ENCODE results near the gene SLC14A1. TPM values are rescaled to one million over a fixed set of nuclear protein-coding genes. Genes with fewer than 3 reads are reported as not detected.

The SLC14A1 gene
- total and polyA plus RNA-seq, 2 of the 13 experiments (the other 11 are each of a cell fraction or from before 2014, with no cell fraction given): not detected

DNA sequence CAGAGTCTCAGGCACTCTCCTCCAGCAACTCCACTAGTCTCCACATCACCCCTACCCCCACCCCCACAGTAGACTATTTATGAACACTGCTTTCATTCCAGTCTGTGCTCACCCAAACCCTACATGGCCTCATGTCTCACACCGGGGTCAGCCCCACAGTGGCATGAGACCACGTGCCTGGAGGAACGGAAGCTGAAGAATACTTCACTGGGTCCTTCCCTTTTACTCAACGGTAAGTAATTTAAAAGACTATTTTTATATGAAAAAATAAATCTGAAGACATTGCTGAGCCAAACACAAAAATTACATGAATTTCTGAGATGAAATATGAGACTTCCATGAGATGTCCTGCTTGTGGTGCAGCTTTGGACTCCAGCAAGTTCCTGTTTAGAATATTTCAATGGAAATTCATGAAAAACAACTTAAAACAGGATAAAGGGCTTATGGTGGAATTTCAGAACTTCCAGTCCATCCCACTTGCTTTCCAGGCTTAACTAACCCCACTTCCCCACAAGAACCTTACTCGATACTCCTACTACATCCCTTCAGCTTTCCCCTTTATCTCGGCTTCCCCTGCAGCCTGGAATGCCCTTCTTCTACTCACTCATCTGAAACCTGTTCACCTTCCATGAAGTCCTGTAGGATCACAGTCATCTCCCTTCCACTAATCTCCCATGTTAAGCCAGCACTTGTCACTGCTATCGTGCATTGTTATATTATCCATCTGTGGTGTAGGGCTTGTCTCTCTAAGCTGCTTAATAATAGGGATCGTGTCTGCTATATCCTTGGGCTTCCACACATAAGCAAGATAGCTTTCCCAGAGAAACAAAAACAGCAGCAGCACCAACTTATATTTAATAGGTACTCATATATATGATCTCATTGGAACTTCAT is 47.9 kb downstream of the SLC14A1 start:
- H3K36me3 ChIP-seq (replicated peaks in 1 of 2; ENCODE audit: control insufficient read depth in 1 of 2, insufficient read depth in 2 of 2, low read length in 2 of 2): no peaks in the 10 kb centered on the region
- H3K4me1 ChIP-seq (ENCODE audit: insufficient read depth, low read length): no peaks in the 10 kb centered on the region
- ATAC-seq (no peak), DNase-seq (ENCODE audit: low spot score) (no peak), FAIRE-seq (no peak)
- POLR2A ChIA-PET: no interaction called here
- no peak overlapping the region for H3K27ac ChIP-seq (ENCODE audit: extremely low read length, insufficient read depth, low read length)
- H3K4me2 ChIP-seq (ENCODE audit: low read depth, low read length): no peak overlapping the region
- H3K9ac ChIP-seq (ENCODE audit: insufficient read depth, low read depth, low read length): no peak overlapping the region
- WGBS (ENCODE audit: low lambda C conversion rate): 44% methylated on average over 8 of the region's 8 CpGs
- TF ChIP-seq ZNF253 (CRISPR knock-in tag; IDR thresholded peaks at IDR 0.05; ENCODE audit: borderline replicate concordance) (no peak), ZNF367 (CRISPR knock-in tag; IDR thresholded peaks at IDR 0.05; ENCODE audit: borderline replicate concordance) (no peak), NR2F6 (IDR thresholded peaks at IDR 0.05) (no peak), NR2F6 (CRISPR knock-in tag; IDR thresholded peaks at IDR 0.05) (no peak), ZNF552 (CRISPR knock-in tag; IDR thresholded peaks at IDR 0.05; ENCODE audit: borderline replicate concordance) (no peak), ZNF724P (CRISPR knock-in tag; IDR thresholded peaks at IDR 0.05; ENCODE audit: borderline replicate concordance) (no peak), SAFB2 (CRISPR knock-in tag; IDR thresholded peaks at IDR 0.05; ENCODE audit: borderline replicate concordance, low read depth) (no peak)
- TF ChIP-seq, protein P1, sequence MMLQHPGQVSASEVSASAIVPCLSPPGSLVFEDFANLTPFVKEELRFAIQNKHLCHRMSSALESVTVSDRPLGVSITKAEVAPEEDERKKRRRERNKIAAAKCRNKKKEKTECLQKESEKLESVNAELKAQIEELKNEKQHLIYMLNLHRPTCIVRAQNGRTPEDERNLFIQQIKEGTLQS (CRISPR knock-in tag; IDR thresholded peaks at IDR 0.05): no peak
- H3K4me3 ChIP-seq (replicated peaks in 1 of 3; ENCODE audit: insufficient read depth in 1 of 3, low read depth in 2 of 3, low read length in 3 of 3): no peak overlapping the region
- H3K9me3 ChIP-seq (ENCODE audit: low read length): no peaks in the 10 kb centered on the region
- CTCF ChIA-PET (ENCODE audit: low intra/inter-chr PET ratio, low total read pairs): no interaction called here
- intact Hi-C loops (cut with micrococcal nuclease; ENCODE audit: unreplicated experiment) (no loop called here), in situ Hi-C loops (cut with HindIII; ENCODE audit: extremely low pct_ligation_motif_present, low pct_unique_long_range_greater_than_20kb) (no loop called here)
- no TSS peak for BruUV-seq (replicated peaks)
- H3K27me3 ChIP-seq (ENCODE audit: control insufficient read depth in 1 of 2, insufficient read depth in 2 of 2, low read length in 2 of 2): no peaks in the 10 kb centered on the region; a peak in 1 of 5 replicates
- no peaks in the 10 kb centered on the region for H4K20me1 ChIP-seq (ENCODE audit: insufficient read depth, low read length)
- H3K79me2 ChIP-seq (ENCODE audit: insufficient read depth, low read length): no peaks in the 10 kb centered on the region
- no peak overlapping the region for H2AFZ ChIP-seq (ENCODE audit: low read length)

GRCh38 chr18:45774065-45774521 is 50.1 kb downstream of the SLC14A1 start:
- intact Hi-C loops (cut with micrococcal nuclease; ENCODE audit: unreplicated experiment) (no loop called here), in situ Hi-C loops (cut with HindIII; ENCODE audit: extremely low pct_ligation_motif_present, low pct_unique_long_range_greater_than_20kb) (no loop called here)
- ChIA-PET CTCF (ENCODE audit: low intra/inter-chr PET ratio, low total read pairs) (no interaction called here), POLR2A (no interaction called here)
- Histone ChIP-seq H3K4me1 (ENCODE audit: insufficient read depth, low read length) (no peaks in the 10 kb centered on the region), H3K9me3 (ENCODE audit: low read length) (no peaks in the 10 kb centered on the region), H4K20me1 (ENCODE audit: insufficient read depth, low read length) (no peaks in the 10 kb centered on the region), H3K36me3 (replicated peaks in 1 of 2; ENCODE audit: control insufficient read depth in 1 of 2, insufficient read depth in 2 of 2, low read length in 2 of 2) (no peaks in the 10 kb centered on the region), H3K4me2 (ENCODE audit: low read depth, low read length) (no peak overlapping the region), H3K27ac (ENCODE audit: extremely low read length, insufficient read depth, low read length) (no peak overlapping the region), H2AFZ (ENCODE audit: low read length) (no peak overlapping the region), H3K9ac (ENCODE audit: insufficient read depth, low read depth, low read length) (no peak overlapping the region), H3K4me3 (replicated peaks in 1 of 3; ENCODE audit: insufficient read depth in 1 of 3, low read depth in 2 of 3, low read length in 3 of 3) (no peak overlapping the region), H3K79me2 (ENCODE audit: insufficient read depth, low read length) (no peaks in the 10 kb centered on the region), H3K27me3 (ENCODE audit: control insufficient read depth in 1 of 2, insufficient read depth in 2 of 2, low read length in 2 of 2) (no peaks in the 10 kb centered on the region; a peak in 1 of 5 replicates)
- FAIRE-seq (no peak), ATAC-seq (no peak), DNase-seq (ENCODE audit: low spot score) (no peak)
- BruUV-seq (replicated peaks): no TSS peak
- TF ChIP-seq, protein P2, sequence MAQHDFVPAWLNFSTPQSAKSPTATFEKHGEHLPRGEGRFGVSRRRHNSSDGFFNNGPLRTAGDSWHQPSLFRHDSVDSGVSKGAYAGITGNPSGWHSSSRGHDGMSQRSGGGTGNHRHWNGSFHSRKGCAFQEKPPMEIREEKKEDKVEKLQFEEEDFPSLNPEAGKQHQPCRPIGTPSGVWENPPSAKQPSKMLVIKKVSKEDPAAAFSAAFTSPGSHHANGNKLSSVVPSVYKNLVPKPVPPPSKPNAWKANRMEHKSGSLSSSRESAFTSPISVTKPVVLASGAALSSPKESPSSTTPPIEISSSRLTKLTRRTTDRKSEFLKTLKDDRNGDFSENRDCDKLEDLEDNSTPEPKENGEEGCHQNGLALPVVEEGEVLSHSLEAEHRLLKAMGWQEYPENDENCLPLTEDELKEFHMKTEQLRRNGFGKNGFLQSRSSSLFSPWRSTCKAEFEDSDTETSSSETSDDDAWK (CRISPR knock-in tag; IDR thresholded peaks at IDR 0.05): no peak
- TF ChIP-seq GABPA (IDR thresholded peaks at IDR 0.05; ENCODE audit: low read depth, low read length) (no peak), GABPA (CRISPR knock-in tag; IDR thresholded peaks at IDR 0.05; ENCODE audit: low read depth) (no peak), GMEB1 (CRISPR knock-in tag; IDR thresholded peaks at IDR 0.05; ENCODE audit: borderline replicate concordance) (no peak), ZNF121 (CRISPR knock-in tag; IDR thresholded peaks at IDR 0.05) (no peak), CREB1 (IDR thresholded peaks at IDR 0.05) (no peak), CREB1 (CRISPR knock-in tag; IDR thresholded peaks at IDR 0.05) (no peak), ZNF101 (CRISPR knock-in tag; IDR thresholded peaks at IDR 0.05; ENCODE audit: borderline replicate concordance, low read depth) (no peak), JDP2 (CRISPR knock-in tag; IDR thresholded peaks at IDR 0.05; ENCODE audit: borderline replicate concordance) (no peak)

Data from HepG2 (cell line).